Measurements from ENCODE around the gene EFCAB12.
A peak's percentile ranks its signal among the peaks of the same experiment; 100 is the strongest.

GRCh38 chr3:129399895-129400357, 28.5 kb downstream of the EFCAB12 start:
- TF ChIP-seq FOXM1 (CRISPR knock-in tag; IDR thresholded peaks at IDR 0.05) (no peak), CTCF (CRISPR knock-in tag; IDR thresholded peaks at IDR 0.05) (no peak), ZNF607 (CRISPR knock-in tag; IDR thresholded peaks at IDR 0.05; ENCODE audit: borderline replicate concordance) (no peak), POLR2A (IDR thresholded peaks at IDR 0.05; ENCODE audit: insufficient read depth in 1 of 2, low read depth in 2 of 2, low read length in 2 of 2) (peak; percentile 71 to 91), JUN (CRISPR knock-in tag; IDR thresholded peaks at IDR 0.05) (no peak), EZH2 (conservative IDR thresholded peaks at IDR 0.05; ENCODE audit: low read depth, low read length) (no peak), CREB1 (IDR thresholded peaks at IDR 0.05) (no peak), CREB1 (CRISPR knock-in tag; IDR thresholded peaks at IDR 0.05) (no peak), NR3C1 (CRISPR knock-in tag; IDR thresholded peaks at IDR 0.05) (no peak), HNRNPK (IDR thresholded peaks at IDR 0.05; ENCODE audit: low read depth, low read length, poor library complexity, severe bottlenecking) (no peak), ZNF33A (CRISPR knock-in tag; IDR thresholded peaks at IDR 0.05; ENCODE audit: borderline replicate concordance) (no peak), MXD4 (CRISPR knock-in tag; IDR thresholded peaks at IDR 0.05) (no peak)
- TF ChIP-seq, protein P1, sequence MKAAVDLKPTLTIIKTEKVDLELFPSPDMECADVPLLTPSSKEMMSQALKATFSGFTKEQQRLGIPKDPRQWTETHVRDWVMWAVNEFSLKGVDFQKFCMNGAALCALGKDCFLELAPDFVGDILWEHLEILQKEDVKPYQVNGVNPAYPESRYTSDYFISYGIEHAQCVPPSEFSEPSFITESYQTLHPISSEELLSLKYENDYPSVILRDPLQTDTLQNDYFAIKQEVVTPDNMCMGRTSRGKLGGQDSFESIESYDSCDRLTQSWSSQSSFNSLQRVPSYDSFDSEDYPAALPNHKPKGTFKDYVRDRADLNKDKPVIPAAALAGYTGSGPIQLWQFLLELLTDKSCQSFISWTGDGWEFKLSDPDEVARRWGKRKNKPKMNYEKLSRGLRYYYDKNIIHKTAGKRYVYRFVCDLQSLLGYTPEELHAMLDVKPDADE (CRISPR knock-in tag; IDR thresholded peaks at IDR 0.05): no peak
- TF ChIP-seq, protein P2, sequence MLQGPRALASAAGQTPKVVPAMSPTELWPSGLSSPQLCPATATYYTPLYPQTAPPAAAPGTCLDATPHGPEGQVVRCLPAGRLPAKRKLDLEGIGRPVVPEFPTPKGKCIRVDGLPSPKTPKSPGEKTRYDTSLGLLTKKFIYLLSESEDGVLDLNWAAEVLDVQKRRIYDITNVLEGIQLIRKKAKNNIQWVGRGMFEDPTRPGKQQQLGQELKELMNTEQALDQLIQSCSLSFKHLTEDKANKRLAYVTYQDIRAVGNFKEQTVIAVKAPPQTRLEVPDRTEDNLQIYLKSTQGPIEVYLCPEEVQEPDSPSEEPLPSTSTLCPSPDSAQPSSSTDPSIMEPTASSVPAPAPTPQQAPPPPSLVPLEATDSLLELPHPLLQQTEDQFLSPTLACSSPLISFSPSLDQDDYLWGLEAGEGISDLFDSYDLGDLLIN (CRISPR knock-in tag; IDR thresholded peaks at IDR 0.05; ENCODE audit: borderline replicate concordance): no peak

Measured in HepG2 (cell line).